ENCODE results near the gene SDHC.

DNA sequence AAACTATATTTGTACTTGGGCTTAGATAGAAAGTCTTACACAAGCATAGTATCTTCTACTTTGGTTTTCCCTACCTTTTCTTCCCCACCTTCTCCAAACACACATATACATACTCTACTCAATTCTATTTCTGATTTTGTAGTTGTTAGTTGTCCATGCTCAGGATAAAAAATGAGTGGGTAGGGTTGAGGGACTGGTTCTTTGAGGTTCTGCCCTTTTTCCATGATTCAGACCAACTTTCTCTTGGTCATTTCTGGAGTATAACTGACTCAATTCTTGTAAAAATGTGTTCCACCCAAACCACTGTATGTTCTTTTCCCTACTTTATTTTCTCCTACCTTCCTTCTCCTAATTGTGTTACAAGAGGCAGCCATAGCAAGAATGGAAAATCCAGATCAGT lies 50.2 kb downstream of the SDHC start:
- no peak for TF ChIP-seq FOXA1 (IDR thresholded peaks at IDR 0.05)
- no peak for TF ChIP-seq CTCF (IDR thresholded peaks at IDR 0.05; ENCODE audit: low read depth, low read length, missing input control)
- TF ChIP-seq RXRA (IDR thresholded peaks at IDR 0.05), result no peak
- no peak for TF ChIP-seq REST (IDR thresholded peaks at IDR 0.05)
- TF ChIP-seq GABPA (IDR thresholded peaks at IDR 0.05 in 1 of 2, conservative IDR thresholded peaks at IDR 0.05 in 1 of 2), result no peak
- no peak for TF ChIP-seq MAX (IDR thresholded peaks at IDR 0.05)
- no peak for TF ChIP-seq RAD21 (IDR thresholded peaks at IDR 0.05)

Measured in liver (tissue), 3 donors.